NCI-H82 treated with DMSO at 0.1 percent for 48 hours (cell line): ENCODE results near the gene FUT8.

ENCODE experiments used
- DNase-seq: peaks from one replicate; lab custom pipeline; 2025; ENCODE audit not compliant: unreplicated experiment; lab: John Stamatoyannopoulos, UW

FUT8 gene

DNA sequence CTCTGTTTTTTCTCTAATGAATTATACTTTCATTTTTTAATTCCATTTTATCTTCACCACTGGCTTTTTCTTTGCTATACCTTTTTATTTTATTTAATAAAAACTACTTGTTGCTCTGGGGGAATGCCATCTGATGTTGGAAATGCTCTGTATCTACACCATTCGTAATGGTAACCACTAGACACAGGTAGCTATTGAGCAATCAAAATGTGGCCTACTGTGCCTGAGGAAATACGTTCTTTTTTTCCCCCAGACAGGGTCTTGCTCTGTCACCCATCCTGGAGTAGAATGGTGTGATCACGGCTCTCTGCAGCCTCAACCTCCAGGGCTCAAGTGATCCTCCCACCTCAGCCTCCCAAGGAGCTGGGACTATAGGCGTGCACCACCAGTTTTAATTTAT, 140.2 kb downstream of the FUT8 start:
- DNase-seq, result no peak

- no peak for DNase-seq
These were observed 142.3 kb downstream of the FUT8 start for GRCh38 chr14:65554837-65555236.

- DNase-seq, result no peak
These were observed 142.8 kb downstream of the FUT8 start for GRCh38 chr14:65555358-65555757.

DNA sequence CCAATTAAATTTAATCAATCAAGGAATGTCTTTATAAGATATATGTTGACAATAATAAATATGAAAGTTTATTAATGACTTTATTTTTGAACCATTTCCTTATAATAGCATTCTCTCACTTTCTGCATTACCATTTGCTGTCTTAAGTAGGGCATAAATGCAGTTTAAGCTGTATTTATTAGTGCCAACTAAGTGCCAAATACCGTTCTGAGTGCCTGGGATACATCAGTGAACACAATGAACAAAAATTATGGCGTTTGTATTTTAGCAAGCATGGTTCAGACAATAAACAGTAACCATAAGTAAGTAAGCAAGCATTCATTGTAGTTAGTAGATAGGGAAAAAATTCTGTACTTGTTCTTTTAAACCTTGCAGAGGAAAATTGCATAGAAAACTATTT, 145.8 kb downstream of the FUT8 start:
- DNase-seq, result no peak

DNA sequence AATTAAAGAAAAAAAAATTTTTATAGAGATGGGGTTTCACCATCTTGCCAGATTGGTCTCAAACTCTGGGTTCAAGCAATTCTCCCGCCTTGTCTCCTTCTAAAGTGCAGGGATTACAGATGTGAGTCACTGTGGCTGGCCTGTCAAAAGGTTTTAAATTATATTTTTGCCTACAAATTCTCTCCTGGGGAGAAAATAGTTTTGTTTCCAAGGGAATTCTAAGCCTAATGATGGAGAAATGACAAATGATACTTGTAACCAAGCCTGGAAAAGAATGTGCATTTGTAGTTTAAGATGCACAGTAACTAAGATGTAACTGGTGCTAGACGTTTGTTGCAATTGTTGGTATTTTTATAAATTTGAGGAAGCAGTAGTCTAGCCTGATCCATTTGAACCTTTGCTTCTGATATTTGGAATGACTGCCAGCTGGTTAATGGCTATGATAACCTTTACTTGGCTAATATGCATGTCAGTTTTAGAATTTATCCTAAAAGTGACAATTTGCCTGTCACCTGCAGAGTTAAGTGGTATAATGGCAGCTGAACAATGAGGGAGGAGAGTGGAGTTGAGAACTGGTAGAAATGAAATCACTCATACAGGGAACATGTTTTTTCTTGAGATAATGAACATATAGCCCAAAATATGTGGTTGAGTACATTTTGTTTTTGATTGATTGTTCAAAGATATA, 148.0 kb downstream of the FUT8 start:
- DNase-seq, result no peak

DNA sequence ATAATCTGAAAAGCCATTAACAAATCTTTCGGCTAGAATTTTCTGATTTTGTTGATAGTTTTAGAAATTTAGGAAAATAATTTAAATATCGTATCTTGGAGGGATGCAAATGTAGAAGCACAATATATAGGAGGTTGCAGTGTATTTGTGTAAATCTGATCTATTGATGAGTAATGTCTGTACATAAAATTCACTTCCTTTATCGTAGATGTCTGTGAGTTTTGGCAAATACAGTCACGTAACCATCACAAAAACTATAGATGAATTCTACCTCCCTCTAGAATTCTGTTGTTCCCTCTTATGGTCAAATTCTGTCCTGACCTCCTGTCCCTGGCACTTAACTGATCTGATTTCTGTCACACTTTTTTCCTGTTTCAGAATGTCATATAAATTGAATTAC, 151.8 kb downstream of the FUT8 start:
- DNase-seq, result no peak

DNA sequence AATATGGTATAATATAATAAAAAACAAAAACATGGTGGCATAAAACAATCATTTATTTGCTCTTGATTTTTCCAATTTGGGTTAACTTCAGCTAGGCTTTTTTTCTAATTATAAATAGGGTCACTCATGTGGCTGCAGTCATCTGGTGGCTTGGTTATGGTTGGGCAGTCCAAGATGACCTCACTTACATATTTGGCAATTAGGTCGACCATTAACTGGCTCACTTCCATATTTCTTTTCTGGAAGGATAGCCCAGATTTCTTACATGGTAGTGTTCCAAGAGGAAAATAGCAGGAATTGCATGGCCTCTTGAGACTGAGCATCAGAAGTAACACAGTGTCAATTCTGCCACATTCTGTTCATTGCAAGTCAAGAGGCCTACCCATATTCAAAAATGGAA, 153.4 kb downstream of the FUT8 start:
- DNase-seq, result no peak

- no peak for DNase-seq
These were observed 154.4 kb downstream of the FUT8 start for GRCh38 chr14:65566820-65567522.

DNA sequence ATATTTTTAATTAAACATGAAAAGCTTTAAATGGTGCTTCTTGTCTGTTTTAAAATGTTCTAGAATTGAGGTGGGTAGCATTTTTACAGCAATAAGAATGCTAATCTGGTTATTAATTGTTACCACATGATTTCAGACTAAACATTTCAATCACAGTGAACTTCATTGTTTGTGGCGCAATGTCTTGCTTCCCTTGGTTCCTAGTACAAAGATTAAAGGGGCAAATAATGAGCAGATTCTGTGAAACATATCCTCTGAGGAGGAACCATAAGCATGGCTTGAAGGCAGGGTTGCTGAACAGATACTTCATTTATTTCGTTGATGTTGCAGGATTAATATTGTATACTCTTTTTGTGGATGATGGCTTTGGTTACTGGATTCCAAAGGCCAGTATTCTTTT, 162.1 kb downstream of the FUT8 start:
- DNase-seq, result no peak

DNA sequence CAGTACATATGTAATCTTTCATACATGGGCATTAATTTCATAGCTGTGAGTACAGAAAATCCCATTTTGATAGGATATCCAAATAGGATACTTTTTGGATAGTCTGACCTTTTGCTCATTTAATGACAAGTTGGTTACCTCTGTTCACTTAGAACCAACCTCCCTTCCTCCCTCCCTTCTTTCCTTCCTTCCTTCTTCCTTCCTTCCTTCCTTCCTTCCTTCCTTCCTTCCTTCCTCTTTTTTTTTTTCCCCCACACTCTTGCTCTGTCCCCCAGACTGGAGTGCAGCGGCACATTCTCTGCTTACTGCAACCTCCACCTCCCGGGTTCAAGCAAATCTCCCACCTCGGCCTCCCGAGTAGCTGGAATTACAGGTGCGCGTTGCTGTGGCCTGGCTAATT, 162.9 kb downstream of the FUT8 start:
- no peak for DNase-seq

DNA sequence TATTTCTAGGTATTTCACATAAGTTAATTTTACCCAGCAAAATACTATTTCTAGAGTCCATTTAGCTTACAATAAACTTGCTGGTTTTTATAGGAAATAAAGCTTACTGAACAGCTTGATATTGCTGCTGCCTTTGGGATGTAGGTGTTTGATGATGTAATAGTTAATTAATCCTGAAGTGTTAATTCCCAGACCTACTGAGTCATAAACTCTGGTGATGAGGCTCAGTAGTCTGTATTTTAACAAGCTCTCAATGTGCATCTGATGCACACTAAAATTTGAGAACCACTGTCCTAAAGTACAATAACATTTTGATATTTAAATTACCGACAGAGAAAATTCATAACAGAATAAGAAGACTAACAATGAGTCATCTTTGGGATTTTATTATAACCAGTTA, 168.4 kb downstream of the FUT8 start:
- no peak for DNase-seq

GRCh38 chr14:65581378-65581777, 168.8 kb downstream of the FUT8 start:
- no peak for DNase-seq

DNA sequence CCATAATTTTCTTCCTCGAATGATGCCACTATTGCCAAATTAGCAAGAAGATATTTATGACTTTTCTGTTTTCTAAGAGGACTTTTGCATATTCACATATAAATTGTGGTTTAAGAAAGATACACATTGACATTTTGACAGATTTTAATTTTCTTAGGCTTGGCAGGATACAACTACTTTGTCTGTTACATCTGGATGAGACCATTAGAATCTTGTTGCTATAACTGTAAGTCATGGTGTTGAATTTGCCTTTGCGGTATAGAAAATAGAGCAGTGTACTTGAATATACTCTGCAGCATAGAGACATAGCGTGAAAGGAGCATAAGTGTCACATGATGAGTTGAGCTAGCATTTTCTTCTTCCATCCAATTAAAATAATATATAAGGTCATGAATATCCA, 169.3 kb downstream of the FUT8 start:
- no peak for DNase-seq

GRCh38 chr14:65585216-65585615, 172.7 kb downstream of the FUT8 start:
- no peak for DNase-seq

- DNase-seq, result no peak
These were observed 176.1 kb downstream of the FUT8 start for GRCh38 chr14:65588426-65589140.

DNA sequence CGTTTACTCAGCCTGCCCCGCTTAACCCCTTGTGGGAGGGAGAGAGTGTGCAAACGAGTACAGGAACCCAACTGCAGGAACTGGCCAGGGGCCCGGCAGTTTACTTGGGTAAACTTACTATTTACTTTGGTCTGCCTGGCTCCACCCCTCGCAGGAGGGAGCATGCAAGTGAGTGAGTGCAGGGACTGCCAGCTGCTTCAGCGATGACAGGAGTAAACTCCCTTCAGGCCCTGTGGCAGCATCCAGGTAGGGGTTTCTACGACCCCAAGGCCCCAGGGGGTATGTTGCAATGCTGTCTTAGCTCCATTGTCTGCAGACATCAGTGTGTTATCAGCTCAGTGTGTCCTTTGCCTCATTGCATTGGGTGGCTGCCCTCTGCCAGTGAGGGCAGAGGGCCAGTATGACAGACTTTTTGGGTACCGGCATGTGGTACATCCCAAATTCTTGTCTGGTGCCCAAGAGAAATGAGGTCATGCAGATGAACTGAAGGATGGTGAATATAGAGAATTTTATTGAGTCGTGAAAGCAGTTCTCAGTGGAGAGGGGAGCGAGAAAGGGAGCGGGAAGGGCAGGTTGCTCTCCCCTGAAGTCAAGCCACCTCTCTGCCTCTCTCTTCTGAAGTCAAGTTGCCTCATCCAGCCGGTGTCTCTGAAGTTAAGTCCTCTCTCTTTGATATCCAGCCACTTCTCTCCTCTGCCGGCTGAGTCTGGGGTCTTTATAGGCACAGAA, 181.8 kb downstream of the FUT8 start:
- DNase-seq, result no peak

- DNase-seq, result no peak
These were observed 182.3 kb downstream of the FUT8 start for GRCh38 chr14:65594882-65595237.

GRCh38 chr14:65599375-65599774, 186.8 kb downstream of the FUT8 start:
- no peak for DNase-seq

DNA sequence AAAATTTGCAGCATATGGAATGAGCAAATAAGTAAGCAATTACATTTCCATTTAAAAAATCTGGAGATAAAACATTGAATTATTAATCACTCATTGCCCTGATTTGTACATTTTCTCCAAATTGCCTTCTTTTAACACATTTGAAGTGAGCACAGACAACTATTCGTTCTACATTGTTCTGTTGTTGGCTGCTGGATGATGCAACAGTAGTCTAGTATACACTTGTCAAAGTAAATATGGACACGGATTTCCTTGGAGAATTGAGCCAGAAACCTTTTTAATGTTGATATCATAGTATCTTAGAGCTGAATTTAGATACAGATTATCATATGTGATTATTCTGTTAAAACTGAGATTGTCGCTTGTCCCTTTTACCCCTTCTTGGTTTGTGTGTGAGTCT, 188.2 kb downstream of the FUT8 start:
- DNase-seq, result no peak

DNA sequence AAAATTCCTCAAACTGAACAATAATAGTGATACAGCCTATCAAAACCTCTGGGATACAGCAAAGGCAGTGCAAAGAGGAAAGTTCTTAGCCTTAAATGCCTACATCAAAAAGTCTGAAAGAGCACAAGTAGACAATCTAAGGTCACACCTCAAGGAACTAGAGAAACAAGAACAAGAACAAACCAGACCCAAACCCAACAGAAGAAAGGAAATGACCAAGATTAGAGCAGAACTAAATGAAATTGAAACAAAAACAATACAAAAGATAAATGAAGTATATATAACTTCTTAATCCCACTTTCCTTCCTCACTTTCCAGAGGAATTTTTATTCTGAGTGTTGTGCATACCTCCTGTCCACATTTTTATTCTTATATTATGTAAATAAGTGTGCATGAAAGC, 192.0 kb downstream of the FUT8 start:
- no peak for DNase-seq

DNA sequence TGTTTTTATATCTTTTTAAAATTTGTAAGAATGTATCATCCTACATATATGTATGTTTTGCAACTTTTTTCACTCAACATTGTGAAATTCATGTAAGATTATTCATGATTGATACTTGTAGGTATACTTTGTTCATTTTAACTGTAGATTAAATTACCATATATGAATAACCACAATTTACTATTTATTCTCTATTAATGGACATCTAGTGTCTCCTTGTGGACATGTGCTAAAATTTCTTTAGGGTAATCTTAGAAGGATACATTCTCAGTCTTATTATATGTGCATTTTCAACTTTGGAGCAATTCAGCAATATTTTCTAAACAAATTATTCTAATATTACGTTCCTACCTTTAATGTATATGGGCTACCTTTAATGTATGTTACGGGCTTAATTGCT, 192.4 kb downstream of the FUT8 start:
- no peak for DNase-seq

GRCh38 chr14:65606460-65606859, 193.9 kb downstream of the FUT8 start:
- no peak for DNase-seq
